Lower leg skin (tissue), 3 donors: ENCODE data around the gene NPM3.

Source experiments
- CTCF ChIP-seq, 3 donors: fragments of 450-650 bp; IDR thresholded peaks; one replicate each; pipeline ENCODE4 v1.5.1; 2016; ENCODE audit warnings: antibody characterized with exemption in 3 of 3, mild to moderate bottlenecking in 3 of 3, moderate library complexity in 2 of 3
- POLR2A ChIP-seq, 2 donors: fragments of 450-650 bp; IDR thresholded peaks; one replicate each; pipeline ENCODE4 v1.6.1; 2016 to 2017; ENCODE audit warnings: antibody characterized with exemption in 2 of 2, mild to moderate bottlenecking in 1 of 2, moderate library complexity in 1 of 2

GRCh38 chr10:101759309-101760247 lies 23.7 kb downstream of the NPM3 start:
- no peak for TF ChIP-seq CTCF (IDR thresholded peaks at IDR 0.05)
- no peak for TF ChIP-seq POLR2A (IDR thresholded peaks at IDR 0.05)
